Ovary (tissue), 3 donors: ENCODE results near the gene AIG1.

Source experiments
- EP300 ChIP-seq: sonication (generic); formaldehyde crosslinking; IDR thresholded peaks from one replicate; pipeline ENCODE4 v1.6.1; 2017; ENCODE audit warnings: antibody characterized with exemption
- TF ChIP-seq, protein P1 (sequence below), 3 donors: fragments of 450-650 bp in 2 of 3; fragments of 200-600 bp in 1 of 3; IDR thresholded peaks; one replicate each; pipeline versions ENCODE4 v1.5.1 to v1.8.0; 2016 to 2022; ENCODE audit warnings: antibody characterized with exemption in 3 of 3, mild to moderate bottlenecking in 1 of 3
- donor health status: DM: no; HTN: no; CAD: no.

DNA sequence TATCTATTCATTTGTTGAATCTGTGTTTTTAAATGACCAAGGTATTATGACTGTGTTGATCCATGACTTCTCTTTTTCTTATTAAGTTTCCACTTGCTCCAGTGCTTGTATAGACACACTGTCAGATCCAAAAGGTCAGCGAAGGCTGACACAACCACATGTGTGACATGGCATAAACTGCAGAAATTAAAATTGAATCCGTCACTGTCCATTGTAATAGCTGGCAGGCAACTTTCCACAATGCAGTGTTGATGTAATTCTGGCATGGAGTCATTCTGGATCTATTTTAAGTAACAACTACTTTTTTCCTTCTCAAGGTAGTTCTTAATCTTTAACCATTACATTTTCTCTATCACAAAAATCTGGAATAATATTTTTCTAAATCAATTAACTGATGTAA is 145.3 kb downstream of the AIG1 start:
- TF ChIP-seq, protein P1, sequence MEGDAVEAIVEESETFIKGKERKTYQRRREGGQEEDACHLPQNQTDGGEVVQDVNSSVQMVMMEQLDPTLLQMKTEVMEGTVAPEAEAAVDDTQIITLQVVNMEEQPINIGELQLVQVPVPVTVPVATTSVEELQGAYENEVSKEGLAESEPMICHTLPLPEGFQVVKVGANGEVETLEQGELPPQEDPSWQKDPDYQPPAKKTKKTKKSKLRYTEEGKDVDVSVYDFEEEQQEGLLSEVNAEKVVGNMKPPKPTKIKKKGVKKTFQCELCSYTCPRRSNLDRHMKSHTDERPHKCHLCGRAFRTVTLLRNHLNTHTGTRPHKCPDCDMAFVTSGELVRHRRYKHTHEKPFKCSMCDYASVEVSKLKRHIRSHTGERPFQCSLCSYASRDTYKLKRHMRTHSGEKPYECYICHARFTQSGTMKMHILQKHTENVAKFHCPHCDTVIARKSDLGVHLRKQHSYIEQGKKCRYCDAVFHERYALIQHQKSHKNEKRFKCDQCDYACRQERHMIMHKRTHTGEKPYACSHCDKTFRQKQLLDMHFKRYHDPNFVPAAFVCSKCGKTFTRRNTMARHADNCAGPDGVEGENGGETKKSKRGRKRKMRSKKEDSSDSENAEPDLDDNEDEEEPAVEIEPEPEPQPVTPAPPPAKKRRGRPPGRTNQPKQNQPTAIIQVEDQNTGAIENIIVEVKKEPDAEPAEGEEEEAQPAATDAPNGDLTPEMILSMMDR (IDR thresholded peaks at IDR 0.05): no peak
- no peak for TF ChIP-seq EP300
